Gastroesophageal sphincter (tissue), 3 donors: ENCODE measurements around the gene ASB2.

Experiments used
- CTCF ChIP-seq, 4 experiments: fragments of 200-600 bp in 2 of 4; fragments of 450-650 bp in 2 of 4; sonication (generic) in 1 of 4; IDR thresholded peaks; one replicate each; pipeline ENCODE4 v1.5.1; 2017 to 2019; ENCODE audit warnings: antibody characterized with exemption in 4 of 4, mild to moderate bottlenecking in 2 of 4, moderate library complexity in 2 of 4
- EP300 ChIP-seq: sonication (generic); formaldehyde crosslinking; IDR thresholded peaks from one replicate; pipeline ENCODE4 v1.6.1; 2017; ENCODE audit warnings: antibody characterized with exemption, mild to moderate bottlenecking
- POLR2A ChIP-seq, 2 donors: fragments of 450-650 bp; IDR thresholded peaks; one replicate each; pipeline ENCODE4 v1.6.1; 2017; ENCODE audit warnings: antibody characterized with exemption in 2 of 2, mild to moderate bottlenecking in 2 of 2, moderate library complexity in 1 of 2
- POLR2AphosphoS5 ChIP-seq: sonication (generic); formaldehyde crosslinking; IDR thresholded peaks from one replicate; pipeline ENCODE4 v1.6.1; 2017; ENCODE audit warnings: antibody characterized with exemption

GRCh38 chr14:93892923-93893558 is 83.3 kb downstream of the ASB2 start:
- TF ChIP-seq CTCF (IDR thresholded peaks at IDR 0.05) (peak in 3 of 4 experiments; percentile 92 to 99 (median 97)), POLR2A (IDR thresholded peaks at IDR 0.05) (no peak), POLR2AphosphoS5 (no peak), EP300 (no peak)
